K562 (cell line): Measurements from ENCODE around the gene ENC1.

Experiments
- CTCF ChIP-seq, 3 experiments: IDR thresholded peaks in 2 of 3; conservative IDR thresholded peaks in 1 of 3; 2 replicates each; pipeline ENCODE4 v1.5.1; 2011 to 2012; ENCODE audit warnings: low read length in 3 of 3, mild to moderate bottlenecking in 3 of 3, control low read depth in 2 of 3, improper control_type of control experiment in 1 of 3, inconsistent platforms in 1 of 3, low read depth in 1 of 3, mixed read lengths in 1 of 3, moderate library complexity in 1 of 3; ENCODE audit not compliant: insufficient read depth in 2 of 3
- EZH2 ChIP-seq: IDR thresholded peaks from 2 replicates; pipeline ENCODE4 v1.6.1; 2012; ENCODE audit warnings: low read depth, mild to moderate bottlenecking, inconsistent platforms, low read length, borderline replicate concordance
- FIP1L1 ChIP-seq: fragments of 200-400 bp; formaldehyde crosslinking; IDR thresholded peaks from 2 replicates; pipeline ENCODE4 v1.6.1; 2018; ENCODE audit warnings: mild to moderate bottlenecking, low read depth, low read length; ENCODE audit not compliant: poor library complexity, severe bottlenecking
- HDAC8 ChIP-seq: fragments of 450-650 bp; IDR thresholded peaks from 2 replicates; pipeline ENCODE4 v1.6.1; 2016; ENCODE audit warnings: mild to moderate bottlenecking, missing genetic modification characterization, moderate library complexity, missing compliant biosample characterization
- POLR3A ChIP-seq: IDR thresholded peaks from 2 replicates; pipeline ENCODE4 v1.6.1; 2011; ENCODE audit warnings: borderline replicate concordance, mild to moderate bottlenecking, moderate library complexity; ENCODE audit not compliant: insufficient read length, insufficient read depth; ENCODE audit errors: extremely low read depth
- PTBP1 ChIP-seq: fragments of 200-400 bp; formaldehyde crosslinking; IDR thresholded peaks from 2 replicates; pipeline ENCODE4 v1.6.1; 2017; ENCODE audit warnings: low read depth, low read length
- RBFOX2 ChIP-seq: fragments of 200-400 bp; formaldehyde crosslinking; IDR thresholded peaks from 2 replicates; pipeline ENCODE4 v1.6.1; 2017; ENCODE audit warnings: low read depth, mild to moderate bottlenecking, low read length, moderate library complexity
- RCOR1 ChIP-seq, 2 experiments: IDR thresholded peaks; 2 replicates each; pipeline ENCODE4 v1.6.1; 2012; ENCODE audit warnings: low read depth in 2 of 2, low read length in 2 of 2, borderline replicate concordance in 1 of 2, improper control_type of control experiment in 1 of 2
- SFPQ ChIP-seq: fragments of 200-400 bp; formaldehyde crosslinking; IDR thresholded peaks from 2 replicates; pipeline ENCODE4 v1.6.1; 2017; ENCODE audit warnings: mild to moderate bottlenecking, low read depth, low read length, moderate library complexity
- YBX1 ChIP-seq: fragments of 450-650 bp; IDR thresholded peaks from 2 replicates; pipeline ENCODE4 v1.7.1; 2016; ENCODE audit warnings: mild to moderate bottlenecking
- ZFP1 ChIP-seq: fragments of 450-650 bp; formaldehyde crosslinking; IDR thresholded peaks from 2 replicates; pipeline ENCODE4 v1.4.0; 2020; ENCODE audit warnings: mild to moderate bottlenecking, mixed read lengths
- ZNF232 ChIP-seq: sonication (generic); formaldehyde crosslinking; IDR thresholded peaks from 2 replicates; pipeline ENCODE4 v1.8.0; 2022; ENCODE audit warnings: mild to moderate bottlenecking, missing genetic modification reagents
- ZNF274 ChIP-seq: IDR thresholded peaks from 2 replicates; pipeline ENCODE4 v1.6.1; 2011; ENCODE audit warnings: low read depth, mild to moderate bottlenecking, low read length, moderate library complexity, borderline replicate concordance
- ZNF77 ChIP-seq: fragments of 250-450 bp; sonication (Bioruptor Pico); IDR thresholded peaks from 2 replicates; pipeline ENCODE4 v1.5.0; 2020

GRCh38 chr5:74634611-74635286 is 5.8 kb downstream of the ENC1 start:
- TF ChIP-seq ZNF232 (CRISPR knock-in tag), result no peak
- no peak for TF ChIP-seq ZFP1 (CRISPR knock-in tag)
- TF ChIP-seq CTCF (IDR thresholded peaks at IDR 0.05 in 2 of 3, conservative IDR thresholded peaks at IDR 0.05 in 1 of 3; ENCODE audit: insufficient read depth in 2 of 3, low read depth in 1 of 3, low read length in 3 of 3), result no peak
- TF ChIP-seq ZNF274, result no peak
- TF ChIP-seq FIP1L1, result no peak
- no peak for TF ChIP-seq HDAC8 (tag)
- TF ChIP-seq PTBP1, result no peak
- TF ChIP-seq EZH2, result no peak
- no peak for TF ChIP-seq YBX1
- no peak for TF ChIP-seq POLR3A
- TF ChIP-seq ZNF77, result no peak
- no peak for TF ChIP-seq RCOR1 (IDR thresholded peaks at IDR 0.05; ENCODE audit: borderline replicate concordance in 1 of 2, low read depth in 2 of 2, low read length in 2 of 2)
- TF ChIP-seq SFPQ, result no peak
- TF ChIP-seq RBFOX2, result no peak
